Naive thymus-derived CD4-positive, alpha-beta T cell (primary cell): ENCODE measurements around the gene PDE9A. TPM values are rescaled to one million over a fixed set of nuclear protein-coding genes. Genes with fewer than 3 reads are reported as not detected.

Experiments
- ATAC-seq: fragments of 150-1000 bp; cut with Tn5 transposase; 2 replicates; pipeline ENCODE4 v1.10.0; 2021; ENCODE audit warnings: mild to moderate bottlenecking, moderate library complexity
- CTCF ChIA-PET: fragments of 350-600 bp; sonication (Branson Sonifier 250); formaldehyde crosslinking; loops from one replicate; lab custom pipeline; 2021; ENCODE audit warnings: antibody characterized with exemption; lab: Charles Lee
- POLR2A ChIA-PET: fragments of 350-600 bp; sonication (Branson Sonifier 250); formaldehyde crosslinking; loops from one replicate; lab custom pipeline; 2021; ENCODE audit warnings: antibody characterized with exemption, inconsistent platforms; lab: Charles Lee
- DNase-seq, 9 donors: peaks; one replicate each; pipeline versions ENCODE4 v3.0.0 to v3.0.0-alpha.2; 2020 to 2022; ENCODE audit warnings: mixed read lengths in 1 of 9
- H3K27ac ChIP-seq: one replicate; pipeline ENCODE4 v1.7.0; 2013; ENCODE audit warnings: mild to moderate bottlenecking, low read depth, low read length, moderate library complexity
- H3K27me3 ChIP-seq, 2 donors: one replicate each; pipeline ENCODE4 v1.7.0; 2013; ENCODE audit warnings: low read length in 2 of 2, mild to moderate bottlenecking in 2 of 2, moderate library complexity in 2 of 2; ENCODE audit not compliant: control insufficient read depth in 2 of 2, insufficient read depth in 2 of 2
- H3K36me3 ChIP-seq, 3 experiments: 1 replicate in 2 of 3; 2 replicates in 1 of 3; pipeline ENCODE4 v1.7.0; 2013; ENCODE audit warnings: low read length in 3 of 3, mild to moderate bottlenecking in 3 of 3, moderate library complexity in 1 of 3; ENCODE audit not compliant: insufficient read depth in 3 of 3, control insufficient read depth in 2 of 3
- H3K4me1 ChIP-seq, 2 donors: one replicate each; pipeline ENCODE4 v1.7.0; 2013; ENCODE audit warnings: low read length in 2 of 2, mild to moderate bottlenecking in 2 of 2, moderate library complexity in 1 of 2; ENCODE audit not compliant: control insufficient read depth in 2 of 2, insufficient read depth in 2 of 2
- H3K4me3 ChIP-seq: 2 replicates; pipeline ENCODE4 v1.7.0; 2013; ENCODE audit warnings: mild to moderate bottlenecking, low read length
- H3K9me3 ChIP-seq, 3 experiments: 1 replicate in 2 of 3; 2 replicates in 1 of 3; pipeline ENCODE4 v1.7.0; 2013; ENCODE audit warnings: low read length in 3 of 3; ENCODE audit not compliant: control insufficient read depth in 2 of 3
- H3K27ac Mint-ChIP-seq, 9 donors: one replicate each; pipeline ENCODE4 v1.8.0; 2020 to 2022; ENCODE audit warnings: mixed read lengths in 9 of 9, mild to moderate bottlenecking in 8 of 9, moderate library complexity in 5 of 9, inconsistent platforms in 2 of 9
- H3K27me3 Mint-ChIP-seq, 5 donors: one replicate each; pipeline ENCODE4 v1.8.0; 2021 to 2022; ENCODE audit warnings: mixed read lengths in 5 of 5, mild to moderate bottlenecking in 1 of 5
- H3K36me3 Mint-ChIP-seq, 5 donors: one replicate each; pipeline ENCODE4 v1.8.0; 2020 to 2022; ENCODE audit warnings: mixed read lengths in 5 of 5, mild to moderate bottlenecking in 3 of 5, inconsistent platforms in 1 of 5
- H3K4me1 Mint-ChIP-seq, 7 donors: one replicate each; pipeline ENCODE4 v1.8.0; 2020 to 2022; ENCODE audit warnings: mixed read lengths in 7 of 7, mild to moderate bottlenecking in 3 of 7, inconsistent platforms in 1 of 7
- H3K4me3 Mint-ChIP-seq, 10 donors: one replicate each; pipeline ENCODE4 v1.8.0; 2020 to 2022; ENCODE audit warnings: mild to moderate bottlenecking in 10 of 10, mixed read lengths in 10 of 10, moderate library complexity in 6 of 10, inconsistent platforms in 2 of 10
- H3K9me3 Mint-ChIP-seq, 11 donors: one replicate each; pipeline ENCODE4 v1.8.0; 2020 to 2022; ENCODE audit warnings: mixed read lengths in 11 of 11, mild to moderate bottlenecking in 4 of 11, inconsistent platforms in 1 of 11, moderate library complexity in 1 of 11
- intact Hi-C, 2 donors: fragments of 100-400 bp; cut with micrococcal nuclease; formaldehyde crosslinking; loops; one replicate each; pipeline ENCODE4 v1.15.1; 2023
- polyA plus RNA-seq, 2 donors: library from polyadenylated mRNA; unstranded; fragments of 300-500 nt; fragmentation: Illumina TruSeq; gene quantifications; one replicate each; pipeline ENCODE4 v1.2.3, GENCODE V29; 2021
- total RNA-seq, 6 experiments: library from RNA in 5 of 6; stranded (reverse) in 5 of 6; gene quantifications; 1 replicate in 5 of 6; 2 replicates in 1 of 6; pipeline ENCODE4 v1.2.3 and lab custom pipeline; 2021 to 2026

Gene PDE9A
- total RNA-seq (10 to 100 TPM; 14.1 to 18.4 (median 15.1) TPM), polyA plus RNA-seq (1 to 10 TPM; 5.9 to 7.9 TPM), total RNA-seq (lab: John Stamatoyannopoulos, UW) (22.9 reads per million, percentile 53 among the genes with 10 or more reads in this experiment)

- DNase-seq (peak in 7 of 9 donors; percentile 13 to 63 (median 42)), ATAC-seq (peak; percentile 72)
- H3K4me1 Mint-ChIP-seq = peaks cover 19 to 30% (median 27%) of the 10 kb centered on the region in 7 donors
- Histone ChIP-seq H3K27ac (peak within 1 kb of the TSS; percentile 67), H3K4me3 (peak within 1 kb of the TSS; percentile 61), H3K9me3 (no peaks in the 10 kb centered on the region), H3K4me1 (peaks cover 0 to 15% of the 10 kb centered on the region in 2 donors), H3K27me3 (peaks cover 0 to 4% of the 10 kb centered on the region in 2 donors), H3K36me3 (no peaks in the 10 kb centered on the region)
- peaks cover 0 to 50% (median 0%) of the 10 kb centered on the region in 5 donors for H3K27me3 Mint-ChIP-seq
- peak within 1 kb of the TSS; percentile 71 to 93 (median 87) for H3K4me3 Mint-ChIP-seq
- no peaks in the 10 kb centered on the region for H3K9me3 Mint-ChIP-seq
- CTCF ChIA-PET = interaction anchor here (0.9 to 1.7 kb wide), 7 partner anchors 9 to 166 kb away, joined by 3 to 5 read pairs (median 3); no protein-coding TSS in a partner anchor
- intact Hi-C loops = loop anchor here (1.0 to 5.0 kb wide), 7 partner anchors 31 to 180 kb away; no protein-coding TSS in a partner anchor
- no peaks in the 10 kb centered on the region for H3K36me3 Mint-ChIP-seq
- peak within 1 kb of the TSS; percentile 29 to 93 (median 79) for H3K27ac Mint-ChIP-seq
- POLR2A ChIA-PET = interaction anchor here (1.2 to 2.3 kb wide), 3 partner anchors 39 to 130 kb away, joined by 3 to 11 read pairs (median 3); no protein-coding TSS in a partner anchor
Measured at GRCh38 chr21:42653231-42654061, at the start of gene PDE9A. PDE9A (plus strand) TSS chr21:42653621; CDS start chr21:42653815, 194 bp downstream.

- Histone ChIP-seq H3K27me3 (no peaks in the 10 kb centered on the region), H3K4me1 (no peaks in the 10 kb centered on the region), H3K9me3 (peaks cover 0 to 12% (median 3%) of the 10 kb centered on the region in 3 experiments), H3K36me3 (no peaks in the 10 kb centered on the region), H3K27ac (no peak overlapping the region), H3K4me3 (no peak overlapping the region)
- no peak overlapping the region for H3K4me3 Mint-ChIP-seq
- CTCF ChIA-PET = interaction anchor here (0.6 to 1.0 kb wide), 3 partner anchors 46 to 218 kb away, joined by 3 to 5 read pairs (median 3); no protein-coding TSS in a partner anchor
- ATAC-seq (no peak), DNase-seq (no peak)
- POLR2A ChIA-PET = no interaction called here
- H3K27me3 Mint-ChIP-seq = peaks cover 0 to 6% (median 0%) of the 10 kb centered on the region in 5 donors
- peaks cover 4 to 17% (median 12%) of the 10 kb centered on the region in 7 donors for H3K4me1 Mint-ChIP-seq
- H3K9me3 Mint-ChIP-seq = peaks cover 0 to 33% (median 19%) of the 10 kb centered on the region in 11 donors
- intact Hi-C loops = no loop called here
- H3K27ac Mint-ChIP-seq = no peak overlapping the region
- H3K36me3 Mint-ChIP-seq = peaks cover 3 to 17% (median 8%) of the 10 kb centered on the region in 5 donors
Measured at GRCh38 chr21:42607102-42607501, 46.3 kb upstream of the PDE9A start.

GRCh38 chr21:42607525-42608102, 45.8 kb upstream of the PDE9A start:
- Histone ChIP-seq H3K4me1 (no peaks in the 10 kb centered on the region), H3K9me3 (peaks cover 0 to 17% (median 3%) of the 10 kb centered on the region in 3 experiments), H3K27me3 (no peaks in the 10 kb centered on the region), H3K27ac (no peak overlapping the region), H3K36me3 (no peaks in the 10 kb centered on the region), H3K4me3 (no peak overlapping the region)
- ATAC-seq = no peak
- Mint-ChIP-seq H3K27me3 (peaks cover 0 to 6% (median 0%) of the 10 kb centered on the region in 5 donors), H3K9me3 (peaks cover 4 to 37% (median 24%) of the 10 kb centered on the region in 11 donors), H3K4me1 (peaks cover 4 to 17% (median 12%) of the 10 kb centered on the region in 7 donors), H3K27ac (no peak overlapping the region), H3K4me3 (no peak overlapping the region), H3K36me3 (peaks cover 3 to 18% (median 8%) of the 10 kb centered on the region in 5 donors)
- POLR2A ChIA-PET = no interaction called here
- DNase-seq = no peak
- intact Hi-C loops = no loop called here
- CTCF ChIA-PET = interaction anchor here (0.6 to 1.0 kb wide), 3 partner anchors 45 to 217 kb away, joined by 3 to 5 read pairs (median 3); no protein-coding TSS in a partner anchor

- ATAC-seq = no peak
- POLR2A ChIA-PET = no interaction called here
- Histone ChIP-seq H3K27me3 (no peaks in the 10 kb centered on the region), H3K36me3 (no peaks in the 10 kb centered on the region), H3K27ac (no peak overlapping the region), H3K4me3 (no peak overlapping the region), H3K4me1 (no peaks in the 10 kb centered on the region), H3K9me3 (peaks cover 0 to 21% (median 3%) of the 10 kb centered on the region in 3 experiments)
- Mint-ChIP-seq H3K27me3 (peaks cover 0 to 2% (median 0%) of the 10 kb centered on the region in 5 donors), H3K4me3 (no peak overlapping the region), H3K9me3 (peaks cover 6 to 37% (median 22%) of the 10 kb centered on the region in 11 donors), H3K4me1 (peaks cover 5 to 26% (median 12%) of the 10 kb centered on the region in 7 donors), H3K36me3 (peaks cover 3 to 20% (median 8%) of the 10 kb centered on the region in 5 donors), H3K27ac (peak overlapping the region in 1 of 9 donors; percentile 45)
- CTCF ChIA-PET = no interaction called here
- intact Hi-C loops = no loop called here
- DNase-seq = no peak
Measured at GRCh38 chr21:42608446-42608845, 45.0 kb upstream of the PDE9A start.

- peaks cover 9 to 30% (median 15%) of the 10 kb centered on the region in 7 donors for H3K4me1 Mint-ChIP-seq
- Histone ChIP-seq H3K9me3 (peaks cover 0 to 18% (median 3%) of the 10 kb centered on the region in 3 experiments), H3K27ac (no peak overlapping the region), H3K36me3 (no peaks in the 10 kb centered on the region), H3K27me3 (no peaks in the 10 kb centered on the region), H3K4me3 (no peak overlapping the region), H3K4me1 (peaks cover 8 to 12% of the 10 kb centered on the region in 2 donors)
- peaks cover 0 to 21% (median 0%) of the 10 kb centered on the region in 5 donors for H3K36me3 Mint-ChIP-seq
- H3K4me3 Mint-ChIP-seq = no peak overlapping the region
- peak; percentile 73 for ATAC-seq
- H3K9me3 Mint-ChIP-seq = peaks cover 4 to 33% (median 19%) of the 10 kb centered on the region in 11 donors
- DNase-seq = peak in 2 of 9 donors; percentile 49 to 62
- POLR2A ChIA-PET = no interaction called here
- intact Hi-C loops = no loop called here
- peaks cover 0 to 2% (median 0%) of the 10 kb centered on the region in 5 donors for H3K27me3 Mint-ChIP-seq
- CTCF ChIA-PET = no interaction called here
- H3K27ac Mint-ChIP-seq = peak overlapping the region in 2 of 9 donors; percentile 43 to 48
Measured at GRCh38 chr21:42609811-42610210, 43.6 kb upstream of the PDE9A start.

- peaks cover 0 to 17% (median 10%) of the 10 kb centered on the region in 11 donors for H3K9me3 Mint-ChIP-seq
- Histone ChIP-seq H3K9me3 (peaks cover 0 to 8% (median 0%) of the 10 kb centered on the region in 3 experiments), H3K4me3 (no peak overlapping the region), H3K27me3 (no peaks in the 10 kb centered on the region), H3K4me1 (peaks cover 12 to 30% of the 10 kb centered on the region in 2 donors), H3K36me3 (no peaks in the 10 kb centered on the region), H3K27ac (no peak overlapping the region)
- H3K27ac Mint-ChIP-seq = no peak overlapping the region
- ATAC-seq = no peak
- intact Hi-C loops = no loop called here
- H3K36me3 Mint-ChIP-seq = peaks cover 0 to 14% (median 0%) of the 10 kb centered on the region in 5 donors
- ChIA-PET POLR2A (no interaction called here), CTCF (no interaction called here)
- no peak overlapping the region for H3K4me3 Mint-ChIP-seq
- no peak for DNase-seq
- peaks cover 9 to 30% (median 15%) of the 10 kb centered on the region in 7 donors for H3K4me1 Mint-ChIP-seq
- H3K27me3 Mint-ChIP-seq = peaks cover 0 to 2% (median 0%) of the 10 kb centered on the region in 5 donors
Measured at GRCh38 chr21:42611852-42612251, 41.6 kb upstream of the PDE9A start.
